K562 (cell line): ENCODE results near the gene TP53RK. TPM values are rescaled to one million over a fixed set of nuclear protein-coding genes. Genes with fewer than 3 reads are reported as not detected.

Experiments
- ATAC-seq: fragments of 200-7000 bp; cut with Tn5 transposase; 3 replicates; pipeline ENCODE4 v1.9.1; 2020; ENCODE audit warnings: moderate library complexity
- BruUV-seq: library from RNA; stranded (reverse); fragments of 400-500 nt; replicated peaks from 2 replicates; lab custom pipeline; 2021; lab: Mats Ljungman, UMichigan
- CTCF ChIA-PET: fragments of 300-600 bp; formaldehyde crosslinking; extraction: SDS; loops from one replicate; lab custom pipeline; 2021; ENCODE audit warnings: low intra/inter-chr PET ratio; lab: Yijun Ruan, JAX
- POLR2A ChIA-PET: fragments of 300-600, 350-650 bp; sonication (Branson Sonifier 250); formaldehyde crosslinking; extraction: SDS; loops from one replicate; lab custom pipeline; 2021; ENCODE audit warnings: antibody characterized with exemption, inconsistent platforms; lab: Yijun Ruan, JAX
- DNase-seq, 4 experiments: peaks; one replicate each; pipeline versions ENCODE4 v3.0.0 to v3.0.0-alpha.2; 2011 to 2018; ENCODE audit warnings: low spot score in 3 of 4, mixed read lengths in 3 of 4; ENCODE audit errors: extremely low read depth in 1 of 4
- FAIRE-seq: peaks from 2 replicates; lab custom pipeline; 2011; peaks lifted over from hg19 to GRCh38; lab: Jason Lieb, UNC
- H2AFZ ChIP-seq: 2 replicates; pipeline ENCODE4 v1.6.0; 2011; ENCODE audit warnings: low read depth, low read length, control low read depth, inconsistent platforms
- H3K27ac ChIP-seq: fragments of 200-600 bp; 3 replicates; pipeline ENCODE4 v1.8.0; 2011; ENCODE audit warnings: low read depth, mild to moderate bottlenecking, control low read depth, inconsistent platforms, low read length, moderate library complexity, mixed read lengths; ENCODE audit errors: extremely low read depth
- H3K27me3 ChIP-seq, 2 experiments: fragments of 300-600 bp in 1 of 2; 2 replicates in 1 of 2; 3 replicates in 1 of 2; pipeline versions ENCODE4 v1.6.0 to v1.8.0; 2011; ENCODE audit warnings: inconsistent platforms in 2 of 2, low read length in 2 of 2, mild to moderate bottlenecking in 1 of 2, mixed read lengths in 1 of 2, moderate library complexity in 1 of 2; ENCODE audit not compliant: control insufficient read depth in 2 of 2, insufficient read depth in 2 of 2
- H3K36me3 ChIP-seq: fragments of 300-600 bp; 3 replicates; pipeline ENCODE4 v1.8.0; 2011; ENCODE audit warnings: mild to moderate bottlenecking, low read length, inconsistent platforms; ENCODE audit not compliant: control insufficient read depth, insufficient read depth
- H3K4me1 ChIP-seq, 2 experiments: fragments of 200-600 bp in 1 of 2; replicated peaks in 1 of 2; 2 replicates in 1 of 2; 3 replicates in 1 of 2; pipeline versions ENCODE4 v1.5.1 to v1.8.0; 2011; ENCODE audit warnings: inconsistent platforms in 2 of 2, low read length in 2 of 2, mild to moderate bottlenecking in 1 of 2, mixed read lengths in 1 of 2, moderate library complexity in 1 of 2; ENCODE audit not compliant: control insufficient read depth in 2 of 2, insufficient read depth in 2 of 2
- H3K4me2 ChIP-seq: 2 replicates; pipeline ENCODE4 v1.6.1; 2011; ENCODE audit warnings: low read length, control low read depth, inconsistent platforms, mixed read lengths; ENCODE audit not compliant: insufficient read depth
- H3K4me3 ChIP-seq: fragments of 200-600 bp; sonication (generic), shearing (Covaris generic); 2 replicates; pipeline ENCODE4 v1.5.1; 2016; ENCODE audit warnings: control low read depth, inconsistent platforms
- H3K79me2 ChIP-seq: fragments of 200-600 bp; 3 replicates; pipeline ENCODE4 v1.8.0; 2011; ENCODE audit warnings: low read length, inconsistent platforms; ENCODE audit not compliant: control insufficient read depth, insufficient read depth
- H3K9ac ChIP-seq, 2 experiments: 2 replicates each; pipeline versions ENCODE4 v1.6.0 to v1.6.1; 2011; ENCODE audit warnings: low read depth in 2 of 2, low read length in 2 of 2, control low read depth in 1 of 2, inconsistent platforms in 1 of 2, mild to moderate bottlenecking in 1 of 2, mixed read lengths in 1 of 2; ENCODE audit not compliant: insufficient read depth in 1 of 2
- H3K9me1 ChIP-seq: one replicate; pipeline ENCODE4 v1.6.0; 2011; ENCODE audit warnings: inconsistent platforms, mild to moderate bottlenecking, low read length, moderate library complexity; ENCODE audit not compliant: control insufficient read depth, insufficient read depth
- H3K9me3 ChIP-seq: replicated peaks from 2 replicates; pipeline ENCODE4 v1.5.1; 2011; ENCODE audit warnings: low read depth, low read length, inconsistent platforms; ENCODE audit not compliant: control insufficient read depth, insufficient read depth
- H4K20me1 ChIP-seq: replicated peaks from 2 replicates; pipeline ENCODE4 v1.6.1; 2011; ENCODE audit warnings: low read length, inconsistent platforms, mixed read lengths; ENCODE audit not compliant: control insufficient read depth, insufficient read depth
- CAMTA2 ChIP-seq: fragments of 250-450 bp; sonication (Bioruptor Pico); conservative IDR thresholded peaks from 2 replicates; pipeline ENCODE4 v1.5.1; 2022
- CEBPG ChIP-seq, 3 experiments: fragments of 200-800 bp in 1 of 3; sonication (Bioruptor generic) in 1 of 3; sonication (generic) in 1 of 3; formaldehyde crosslinking in 1 of 3; IDR thresholded peaks in 2 of 3; conservative IDR thresholded peaks in 1 of 3; 2 replicates each; pipeline versions ENCODE4 v1.6.1 to v1.8.0; 2016 to 2022; ENCODE audit warnings: missing compliant biosample characterization in 2 of 3, missing genetic modification characterization in 2 of 3, mild to moderate bottlenecking in 1 of 3, missing genetic modification reagents in 1 of 3
- CHCHD3 ChIP-seq: fragments of 250-450 bp; sonication (Bioruptor Pico); IDR thresholded peaks from 2 replicates; pipeline ENCODE4 v2.1.2; 2022; ENCODE audit warnings: mild to moderate bottlenecking
- CTBP1 ChIP-seq: fragments of 450-650 bp; IDR thresholded peaks from 2 replicates; pipeline ENCODE4 v1.6.1; 2016; ENCODE audit warnings: borderline replicate concordance
- DDX20 ChIP-seq: fragments of 450-650 bp; IDR thresholded peaks from 2 replicates; pipeline ENCODE4 v1.6.1; 2016; ENCODE audit warnings: missing genetic modification characterization, low read depth, mild to moderate bottlenecking, missing compliant biosample characterization, moderate library complexity
- ETV1 ChIP-seq: fragments of 450-650 bp; conservative IDR thresholded peaks from 2 replicates; pipeline ENCODE4 v1.6.1; 2016; ENCODE audit warnings: missing genetic modification characterization, control low read depth, low read depth, missing compliant biosample characterization
- NBN ChIP-seq: fragments of 450-650 bp; IDR thresholded peaks from 2 replicates; pipeline ENCODE4 v1.6.1; 2016; ENCODE audit warnings: low read depth, mild to moderate bottlenecking
- RAD51 ChIP-seq: fragments of 450-650 bp; IDR thresholded peaks from 2 replicates; pipeline ENCODE4 v1.7.1; 2016; ENCODE audit warnings: low read depth, mild to moderate bottlenecking, borderline replicate concordance
- TAF7 ChIP-seq: fragments of 450-650 bp; IDR thresholded peaks from 2 replicates; pipeline ENCODE4 v1.6.1; 2016; ENCODE audit warnings: missing genetic modification characterization, missing compliant biosample characterization
- TEAD2 ChIP-seq: fragments of 450-650 bp; IDR thresholded peaks from 2 replicates; pipeline ENCODE4 v1.6.1; 2016; ENCODE audit warnings: missing genetic modification characterization, control low read depth, missing compliant biosample characterization
- WHSC1 ChIP-seq: IDR thresholded peaks from one replicate; pipeline ENCODE4 v1.6.1; 2012; ENCODE audit warnings: low read length, control low read depth, inconsistent platforms
- ZNF12 ChIP-seq: sonication (generic); formaldehyde crosslinking; IDR thresholded peaks from 2 replicates; pipeline ENCODE4 v1.4.0; 2020; ENCODE audit warnings: mild to moderate bottlenecking, missing genetic modification reagents
- ZNF347 ChIP-seq: fragments of 450-650 bp; formaldehyde crosslinking; IDR thresholded peaks from 2 replicates; pipeline ENCODE4 v1.4.0; 2020; ENCODE audit warnings: low read depth, mild to moderate bottlenecking, moderate library complexity
- WGBS: fragments of 100-300 bp; shearing (Covaris generic); methylation state at CpG from one replicate; pipeline ENCODE4 v1.1.6; 2016; ENCODE audit warnings: low coverage, mixed read lengths; ENCODE audit not compliant: insufficient coverage; ENCODE audit errors: missing lambda C conversion rate; 5-methylcytosine and 5-hydroxymethylcytosine counted together
- in situ Hi-C: fragments of 300-500 bp; cut with MboI; formaldehyde crosslinking; loops from 4 replicates; pipeline ENCODE4 v1.15.0; 2018; ENCODE audit warnings: inconsistent platforms, mixed read lengths
- intact Hi-C: fragments of 100-400 bp; cut with micrococcal nuclease; formaldehyde crosslinking; loops from 2 replicates; pipeline ENCODE4 v1.14.2; 2022
- polyA plus RNA-seq, 8 experiments: library from polyadenylated mRNA; depleted of rRNA in 4 of 8; stranded (reverse) in 5 of 8; unstranded in 3 of 8; fragments of >200 nt; fragmentation: Nextera tagmentation in 2 of 8; fragmentation: Illumina TruSeq in 1 of 8; extraction: Ambion mirVana in 2 of 8; extraction: Trizol in 1 of 8; gene quantifications; 2 replicates each; pipeline versions ENCODE4 v1.2.1 to v1.2.3, GENCODE V29; 2011 to 2014; ENCODE audit warnings: inconsistent platforms in 1 of 8, missing spikeins in 1 of 8
- total RNA-seq, 7 experiments: library from RNA; depleted of rRNA in 6 of 7; stranded (reverse); fragments of >200 nt in 6 of 7; fragmentation: Illumina TruSeq in 2 of 7; extraction: Trizol in 2 of 7; gene quantifications; 2 replicates each; pipeline versions ENCODE4 v1.2.1 to v1.2.3, GENCODE V29; 2011 to 2021; ENCODE audit warnings: low replicate concordance in 1 of 7
- TF ChIP-seq, protein P1 (sequence below): fragments of 450-650 bp; IDR thresholded peaks from 2 replicates; pipeline ENCODE4 v1.6.1; 2016; ENCODE audit warnings: antibody characterized with exemption

The TP53RK gene
- total and polyA plus RNA-seq, 9 of the 15 experiments (the other 6 are each of a cell fraction or from before 2014, with no cell fraction given): 2.9 to 43.5 (median 17.2) TPM

DNA sequence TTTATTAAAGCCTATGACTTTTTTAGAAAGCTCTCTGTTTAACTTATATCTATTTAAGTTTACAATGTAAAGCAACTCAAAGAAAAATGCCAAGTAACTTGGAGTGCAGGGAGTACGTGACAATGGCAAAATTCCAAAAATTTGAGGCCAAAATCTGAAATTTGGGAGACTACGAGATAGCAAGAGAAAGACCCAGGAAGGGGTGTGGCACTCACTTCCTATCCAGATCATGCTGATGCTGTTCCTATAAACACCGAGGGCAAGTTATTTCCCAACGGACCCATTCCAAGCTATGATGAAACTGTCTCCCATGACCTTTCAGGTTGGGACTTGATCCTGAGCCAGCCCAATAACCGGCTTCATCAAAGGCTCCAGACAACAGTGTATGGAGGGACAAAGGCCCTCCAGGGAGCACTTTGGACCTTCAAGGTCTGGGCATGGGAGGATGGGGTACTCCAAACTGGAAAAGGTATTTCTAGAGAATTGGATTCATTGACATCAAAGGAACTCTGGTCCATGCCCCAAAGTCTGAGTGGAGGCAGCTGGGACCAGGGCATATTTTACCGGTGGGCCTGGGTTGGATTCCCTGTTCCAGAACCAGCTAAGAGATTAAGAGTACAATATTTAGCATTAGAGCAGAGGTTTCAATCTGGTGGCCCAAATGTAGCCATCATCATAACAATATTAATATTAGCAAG is 22.3 kb downstream of the TP53RK start:
- FAIRE-seq (no peak), ATAC-seq (no peak), DNase-seq (no peak)
- peaks cover 4% of the 10 kb centered on the region; the same call in 1 of the 2 replicates for H4K20me1 ChIP-seq
- H3K4me1 ChIP-seq: no peaks in the 10 kb centered on the region
- in situ Hi-C loops: no loop called here
- ChIA-PET POLR2A (interaction anchor here (0.7 kb wide), 1 partner anchor 471 kb away, joined by 3 read pairs; no protein-coding TSS in a partner anchor), CTCF (no interaction called here)
- TF ChIP-seq RAD51: no peak
- TF ChIP-seq TEAD2 (tag): no peak
- TF ChIP-seq DDX20 (tag): no peak
- no peak for TF ChIP-seq ETV1 (tag)
- no peak for TF ChIP-seq NBN
- no peak for TF ChIP-seq ZNF12
- no peak for TF ChIP-seq ZNF347 (CRISPR knock-in tag)
- TF ChIP-seq, protein P1, sequence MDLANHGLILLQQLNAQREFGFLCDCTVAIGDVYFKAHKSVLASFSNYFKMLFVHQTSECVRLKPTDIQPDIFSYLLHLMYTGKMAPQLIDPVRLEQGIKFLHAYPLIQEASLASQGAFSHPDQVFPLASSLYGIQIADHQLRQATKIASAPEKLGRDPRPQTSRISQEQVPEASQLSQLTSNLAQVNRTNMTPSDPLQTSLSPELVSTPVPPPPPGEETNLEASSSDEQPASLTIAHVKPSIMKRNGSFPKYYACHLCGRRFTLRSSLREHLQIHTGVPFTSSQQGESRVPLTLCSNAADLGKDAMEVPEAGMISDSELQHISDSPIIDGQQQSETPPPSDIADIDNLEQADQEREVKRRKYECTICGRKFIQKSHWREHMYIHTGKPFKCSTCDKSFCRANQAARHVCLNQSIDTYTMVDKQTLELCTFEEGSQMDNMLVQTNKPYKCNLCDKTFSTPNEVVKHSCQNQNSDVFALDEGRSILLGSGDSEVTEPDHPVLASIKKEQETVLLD: no peak
- TF ChIP-seq TAF7 (tag): no peak
- no peak for TF ChIP-seq CTBP1
- no peak for TF ChIP-seq CAMTA2 (CRISPR knock-in tag)
- TF ChIP-seq CHCHD3 (CRISPR knock-in tag): no peak
- no peak for TF ChIP-seq WHSC1
- no peak for TF ChIP-seq CEBPG (CRISPR knock-in tag; IDR thresholded peaks at IDR 0.05)
- TF ChIP-seq CEBPG (tag; conservative IDR thresholded peaks at IDR 0.05 in 1 of 2, IDR thresholded peaks at IDR 0.05 in 1 of 2): no peak
- H3K4me3 ChIP-seq: no peak overlapping the region
- intact Hi-C loops: no loop called here
- no peaks in the 10 kb centered on the region for H3K79me2 ChIP-seq
- no peak overlapping the region for H3K27ac ChIP-seq
- WGBS: 69% methylated on average over 6 of the region's 6 CpGs
- H3K9me3 ChIP-seq: no peaks in the 10 kb centered on the region
- no peak overlapping the region for H3K9ac ChIP-seq
- H3K36me3 ChIP-seq: peaks cover 19% of the 10 kb centered on the region; the same call in 2 of the 3 replicates
- H3K9me1 ChIP-seq: peaks cover 4% of the 10 kb centered on the region
- H3K4me2 ChIP-seq: no peak overlapping the region
- BruUV-seq: no TSS peak
- no peak overlapping the region for H2AFZ ChIP-seq
- H3K27me3 ChIP-seq: no peaks in the 10 kb centered on the region
